Ovary (tissue), 9 donors: ENCODE measurements around the gene MCAM. TPM values are rescaled to one million over a fixed set of nuclear protein-coding genes. Genes with fewer than 3 reads are reported as not detected.

ENCODE experiments used
- DNase-seq, 5 donors: peaks; one replicate each; pipeline ENCODE4 v3.0.0-alpha.2; 2019 to 2020
- H3K27ac ChIP-seq, 2 donors: fragments of 200-600 bp; one replicate each; pipeline versions ENCODE4 v1.5.1 to v1.8.0; 2019 to 2022
- H3K27me3 ChIP-seq: fragments of 200-600 bp; one replicate; pipeline ENCODE4 v1.8.0; 2022
- H3K36me3 ChIP-seq: fragments of 200-600 bp; sonication (generic); one replicate; pipeline ENCODE4 v1.5.1; 2019
- H3K4me1 ChIP-seq: one replicate; pipeline ENCODE4 v1.8.1; 2013; ENCODE audit warnings: mild to moderate bottlenecking, moderate library complexity; ENCODE audit not compliant: insufficient read depth
- H3K4me3 ChIP-seq: fragments of 200-600 bp; sonication (generic); one replicate; pipeline ENCODE4 v1.5.1; 2017
- H3K9me3 ChIP-seq, 2 donors: fragments of 200-600 bp in 1 of 2; sonication (generic) in 1 of 2; one replicate each; pipeline versions ENCODE4 v1.5.1 to v1.8.1; 2013 to 2019; ENCODE audit warnings: mild to moderate bottlenecking in 1 of 2, moderate library complexity in 1 of 2
- EP300 ChIP-seq: sonication (generic); formaldehyde crosslinking; IDR thresholded peaks from one replicate; pipeline ENCODE4 v1.6.1; 2017; ENCODE audit warnings: antibody characterized with exemption
- POLR2A ChIP-seq: fragments of 450-650 bp; IDR thresholded peaks from one replicate; pipeline ENCODE4 v1.6.1; 2017; ENCODE audit warnings: antibody characterized with exemption, mild to moderate bottlenecking, moderate library complexity
- WGBS, 3 donors: extraction: QIAGEN DNeasy Blood & Tissue Kit in 1 of 3; methylation state at CpG; one replicate each; pipeline versions ENCODE4 v1.1.5 to v1.1.7; 2013 to 2017; 5-methylcytosine and 5-hydroxymethylcytosine counted together
- intact Hi-C, 4 donors: fragments of 100-400 bp; cut with DNase I; formaldehyde crosslinking; loops; one replicate each; pipeline versions ENCODE4 v1.11.0 to v1.15.1; 2022 to 2023
- polyA plus RNA-seq, 2 donors: library from polyadenylated mRNA; stranded (reverse); fragments of 200-250 nt in 1 of 2; fragments of 350-450 nt in 1 of 2; fragmentation: Illumina TruSeq in 1 of 2; extraction: RNeasy Lipid Tissue Mini Kit (QIAGEN cat#74804) in 1 of 2; gene quantifications; one replicate each; pipeline ENCODE4 v1.2.3, GENCODE V29; 2013 to 2014
- total RNA-seq, 7 donors: library from RNA; depleted of rRNA in 2 of 7; stranded (reverse); fragments of >200 nt in 2 of 7; fragmentation: NEBNext Ultra II Directional in 3 of 7; extraction: Animal tissue kit (Norgen Biotek cat#: 25700) in 3 of 7; gene quantifications; one replicate each; pipeline versions ENCODE4 v1.1.0 to v1.2.4, GENCODE V29; 2016 to 2023
- TF ChIP-seq, protein P1 (sequence below), 3 donors: fragments of 450-650 bp in 2 of 3; fragments of 200-600 bp in 1 of 3; IDR thresholded peaks; one replicate each; pipeline versions ENCODE4 v1.5.1 to v1.8.0; 2016 to 2022; ENCODE audit warnings: antibody characterized with exemption in 3 of 3, mild to moderate bottlenecking in 1 of 3
- donor health status: DM: no; HTN: no; CAD: no; lungs with moderate emphysema.
- donor health status: DM: no; HTN: no; CAD: no.
- donor health status: Bipolar disorder and iron deficiency.
- donor health status: DM: yes; HTN: yes; CAD: no.
- donor health status: DM: no; HTN: no; CAD: no.
- donor health status: DM: yes; HTN: yes; CAD: no.

The MCAM gene
- total and polyA plus RNA-seq, 9 donors = 34.6 to 121 (median 56.8) TPM

DNA sequence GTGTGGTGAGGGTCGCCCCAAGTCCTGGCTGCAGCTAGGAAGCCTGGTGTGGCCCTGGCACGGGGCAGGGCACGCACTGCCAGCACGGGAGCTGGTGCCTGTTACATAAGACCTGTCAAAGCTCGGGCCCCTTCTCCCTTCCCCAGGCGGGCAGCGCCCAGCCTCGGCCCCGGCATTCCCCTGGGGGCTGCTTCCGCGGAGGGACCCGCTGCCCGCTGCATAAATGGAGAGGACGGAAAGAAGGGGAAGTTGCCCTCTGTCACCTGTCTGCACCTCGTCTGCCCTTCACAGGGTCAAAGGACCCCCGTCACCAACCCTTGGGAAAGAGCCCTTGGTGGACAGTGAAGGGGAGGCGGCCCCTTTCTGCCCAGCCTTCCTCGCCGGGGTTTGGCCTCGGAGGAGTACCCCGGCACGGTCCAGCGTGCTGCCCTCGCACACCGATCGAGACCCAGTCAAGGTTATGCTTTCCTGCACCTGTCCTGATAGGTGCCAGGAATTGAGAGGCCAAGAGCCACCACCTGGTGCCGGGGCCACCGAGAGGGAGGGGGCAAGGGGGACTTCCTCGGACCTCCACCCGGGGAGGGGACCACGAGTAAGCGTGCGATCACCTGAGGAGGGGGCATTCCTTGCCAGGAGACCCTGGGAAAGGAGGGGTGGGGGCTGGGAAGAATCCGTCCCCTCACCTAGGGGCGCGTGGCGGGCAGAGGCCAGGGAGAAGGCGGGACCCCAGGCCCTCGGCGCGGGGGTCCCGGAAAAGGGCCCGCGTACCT is 46.3 kb upstream of the MCAM start:
- Histone ChIP-seq H3K36me3 (no peaks in the 10 kb centered on the region), H3K9me3 (no peaks in the 10 kb centered on the region), H3K4me3 (peak overlapping the region; percentile 45), H3K27me3 (no peaks in the 10 kb centered on the region), H3K27ac (peak overlapping the region; percentile 41 to 54), H3K4me1 (peaks cover 14% of the 10 kb centered on the region)
- TF ChIP-seq EP300 (no peak), POLR2A (no peak)
- TF ChIP-seq, protein P1, sequence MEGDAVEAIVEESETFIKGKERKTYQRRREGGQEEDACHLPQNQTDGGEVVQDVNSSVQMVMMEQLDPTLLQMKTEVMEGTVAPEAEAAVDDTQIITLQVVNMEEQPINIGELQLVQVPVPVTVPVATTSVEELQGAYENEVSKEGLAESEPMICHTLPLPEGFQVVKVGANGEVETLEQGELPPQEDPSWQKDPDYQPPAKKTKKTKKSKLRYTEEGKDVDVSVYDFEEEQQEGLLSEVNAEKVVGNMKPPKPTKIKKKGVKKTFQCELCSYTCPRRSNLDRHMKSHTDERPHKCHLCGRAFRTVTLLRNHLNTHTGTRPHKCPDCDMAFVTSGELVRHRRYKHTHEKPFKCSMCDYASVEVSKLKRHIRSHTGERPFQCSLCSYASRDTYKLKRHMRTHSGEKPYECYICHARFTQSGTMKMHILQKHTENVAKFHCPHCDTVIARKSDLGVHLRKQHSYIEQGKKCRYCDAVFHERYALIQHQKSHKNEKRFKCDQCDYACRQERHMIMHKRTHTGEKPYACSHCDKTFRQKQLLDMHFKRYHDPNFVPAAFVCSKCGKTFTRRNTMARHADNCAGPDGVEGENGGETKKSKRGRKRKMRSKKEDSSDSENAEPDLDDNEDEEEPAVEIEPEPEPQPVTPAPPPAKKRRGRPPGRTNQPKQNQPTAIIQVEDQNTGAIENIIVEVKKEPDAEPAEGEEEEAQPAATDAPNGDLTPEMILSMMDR (IDR thresholded peaks at IDR 0.05) = no peak
- DNase-seq = peak in 3 of 5 donors; percentile 43 to 53 (median 48)
- intact Hi-C loops = no loop called here
- 59 to 61% (median 59%) methylated on average over 42 to 44 of the region's 44 CpGs for WGBS, 3 donors

DNA sequence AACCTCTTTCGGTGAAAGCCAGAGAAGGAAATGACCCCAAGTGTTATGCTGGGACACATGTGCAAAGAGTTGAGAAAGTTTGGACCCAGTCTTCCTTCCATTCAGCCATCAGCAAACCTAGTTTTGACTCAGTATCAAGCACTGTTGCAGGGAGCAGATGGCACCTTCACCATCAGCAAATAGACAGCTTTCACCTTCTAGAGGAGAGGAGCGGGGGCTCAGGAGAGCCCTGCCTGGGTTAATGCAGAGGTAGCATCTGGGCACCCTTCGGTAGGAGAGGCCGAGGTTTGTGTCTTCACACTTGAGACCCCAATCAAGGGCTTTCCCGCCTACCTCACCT is 45.8 kb upstream of the MCAM start:
- H3K4me3 ChIP-seq = peak overlapping the region; percentile 45
- WGBS, 3 donors = 86 to 94% (median 92%) methylated on average over 5 of the region's 5 CpGs
- H3K4me1 ChIP-seq = peaks cover 10% of the 10 kb centered on the region
- H3K27ac ChIP-seq = peak overlapping the region in 1 of 2 donors; percentile 54
- H3K36me3 ChIP-seq = no peaks in the 10 kb centered on the region
- DNase-seq = no peak
- TF ChIP-seq EP300 (no peak), POLR2A (no peak)
- TF ChIP-seq, protein P1 (IDR thresholded peaks at IDR 0.05) = no peak
- no peaks in the 10 kb centered on the region for H3K27me3 ChIP-seq
- intact Hi-C loops = no loop called here
- no peaks in the 10 kb centered on the region for H3K9me3 ChIP-seq

DNA sequence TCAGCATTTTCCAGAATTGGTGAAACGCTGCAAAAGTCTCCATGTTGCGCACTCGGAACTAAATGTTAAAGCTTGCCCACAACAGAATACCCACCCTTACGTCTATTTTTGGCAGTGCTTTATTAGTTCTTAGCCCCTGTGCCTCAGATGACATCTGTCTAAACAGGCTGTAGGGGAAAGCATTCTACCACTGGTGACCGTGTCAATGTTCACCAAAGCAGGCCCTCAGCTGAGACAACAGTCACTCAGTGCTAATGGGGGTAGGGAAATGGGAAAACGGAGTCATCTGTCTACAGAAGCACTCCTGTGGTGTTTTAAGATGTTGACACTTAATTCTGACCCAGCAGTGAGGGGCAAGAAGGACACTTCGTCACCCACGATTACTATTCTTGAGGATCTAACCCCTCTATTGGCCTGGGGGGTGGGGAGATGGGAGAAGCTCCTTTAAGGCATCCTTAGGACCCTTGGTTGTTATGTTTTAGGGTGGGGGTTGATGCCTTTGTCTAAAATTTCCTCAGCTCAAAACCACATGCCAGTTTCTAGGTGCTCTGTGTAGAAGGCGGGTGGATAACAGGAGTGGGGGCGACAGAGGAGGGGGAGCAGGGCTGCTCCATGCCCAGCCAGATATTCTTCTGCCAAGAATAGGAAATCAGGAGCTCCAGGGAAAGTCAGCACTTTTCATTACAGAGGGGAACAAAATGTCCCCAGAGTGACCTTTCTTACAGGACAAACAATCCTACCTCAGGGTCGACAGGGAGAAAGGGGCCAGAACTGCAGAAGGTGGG is 45.2 kb upstream of the MCAM start:
- TF ChIP-seq, protein P1 (IDR thresholded peaks at IDR 0.05) = no peak
- TF ChIP-seq POLR2A = no peak
- TF ChIP-seq EP300 = no peak
- 72 to 76% (median 74%) methylated on average over 11 of the region's 11 CpGs for WGBS, 3 donors
- Histone ChIP-seq H3K9me3 (no peaks in the 10 kb centered on the region), H3K27ac (peak overlapping the region in 1 of 2 donors; percentile 55), H3K4me3 (peak overlapping the region; percentile 45), H3K4me1 (peaks cover 10% of the 10 kb centered on the region), H3K36me3 (no peaks in the 10 kb centered on the region), H3K27me3 (no peaks in the 10 kb centered on the region)
- intact Hi-C loops = no loop called here
- DNase-seq = peak in 1 of 5 donors; percentile 16

DNA sequence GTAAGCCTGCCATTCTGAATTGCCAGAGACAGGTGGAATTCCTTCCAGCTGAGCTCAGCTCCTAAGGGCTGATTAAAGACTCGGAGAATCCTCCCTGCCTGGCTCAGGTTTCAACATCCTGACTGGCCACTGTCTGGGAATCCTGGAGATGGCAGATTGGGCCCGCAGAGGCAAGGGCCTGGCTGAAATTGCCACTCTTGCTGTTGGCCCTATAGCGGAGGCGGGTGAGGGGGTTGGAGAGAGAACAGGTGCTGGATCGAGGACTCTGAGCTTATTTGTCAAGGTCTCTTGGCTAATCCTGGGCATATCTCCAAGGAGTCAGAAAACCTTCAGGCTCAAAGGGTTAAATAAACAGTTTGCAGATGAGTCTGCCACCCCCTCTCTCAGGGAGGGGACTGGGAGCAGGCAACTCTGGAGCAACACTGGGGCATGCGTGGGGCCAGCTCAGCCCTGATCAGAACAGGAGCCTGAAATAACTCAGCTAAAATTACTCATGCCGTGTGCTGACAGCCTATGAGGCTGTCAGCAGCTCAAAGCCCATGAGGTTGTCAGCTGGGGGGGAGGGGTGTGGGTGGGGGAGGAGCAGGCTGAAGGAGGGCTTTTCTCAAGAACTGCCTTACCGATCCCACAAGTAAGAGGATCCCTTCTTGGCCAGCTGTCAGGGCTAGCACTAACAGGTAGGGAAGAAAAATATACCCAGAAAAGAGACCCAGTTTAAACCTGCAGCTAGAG is 44.3 kb upstream of the MCAM start:
- TF ChIP-seq POLR2A (no peak), EP300 (no peak)
- TF ChIP-seq, protein P1 (IDR thresholded peaks at IDR 0.05) = no peak
- Histone ChIP-seq H3K9me3 (no peaks in the 10 kb centered on the region), H3K36me3 (no peaks in the 10 kb centered on the region), H3K4me1 (peaks cover 10% of the 10 kb centered on the region), H3K4me3 (no peak overlapping the region), H3K27me3 (no peaks in the 10 kb centered on the region), H3K27ac (peak overlapping the region; percentile 14 to 55)
- WGBS, 3 donors = 16 to 26% (median 18%) methylated on average over 8 of the region's 8 CpGs
- DNase-seq = peak; percentile 34 to 71 (median 45)
- intact Hi-C loops = no loop called here
